Measurements from ENCODE around the gene KDM8. TPM values are rescaled to one million over a fixed set of nuclear protein-coding genes. Genes with fewer than 3 reads are reported as not detected.
"Not testable (repeated sequence)": the region's sequence is repeated elsewhere in the genome, so short reads cannot be mapped to it uniquely, and the experiment has no call there.

Gene KDM8
- total and polyA plus RNA-seq, 12 donors: 3.4 to 14.6 (median 8.5) TPM

DNA sequence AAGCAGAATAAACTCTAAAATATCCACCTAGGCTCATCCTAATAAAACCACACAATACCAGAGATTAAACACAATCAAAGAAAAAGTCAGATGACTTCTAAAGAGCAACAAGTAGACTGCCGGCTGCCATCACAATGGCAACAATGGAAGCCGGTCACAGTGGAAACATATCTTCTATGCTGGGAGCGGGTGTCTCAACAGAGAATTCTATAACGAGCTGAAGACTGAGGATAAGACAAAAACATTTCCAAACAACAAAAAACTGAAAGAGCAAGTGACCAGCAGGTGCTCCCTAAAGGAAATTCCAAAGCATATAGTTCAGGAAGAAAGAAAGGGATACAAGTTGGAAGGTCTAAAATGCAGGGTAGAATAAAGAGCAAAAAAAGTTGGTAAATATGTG lies 56.4 kb downstream of the KDM8 start:
- no peak overlapping the region for H3K4me3 ChIP-seq
- H3K36me3 ChIP-seq (replicated peaks in 1 of 2): peaks cover 0 to 23% of the 10 kb centered on the region in 2 donors
- peaks cover 7 to 41% of the 10 kb centered on the region in 2 donors for H3K4me1 ChIP-seq (replicated peaks in 1 of 2)
- H3K27ac ChIP-seq: no peak overlapping the region
- 71 to 91% (median 86%) methylated on average over 4 of the region's 4 CpGs for WGBS, 4 donors
- H3K9me3 ChIP-seq (replicated peaks in 1 of 3): no peaks in the 10 kb centered on the region
- no peaks in the 10 kb centered on the region for H3K27me3 ChIP-seq
- TF ChIP-seq, protein P1, sequence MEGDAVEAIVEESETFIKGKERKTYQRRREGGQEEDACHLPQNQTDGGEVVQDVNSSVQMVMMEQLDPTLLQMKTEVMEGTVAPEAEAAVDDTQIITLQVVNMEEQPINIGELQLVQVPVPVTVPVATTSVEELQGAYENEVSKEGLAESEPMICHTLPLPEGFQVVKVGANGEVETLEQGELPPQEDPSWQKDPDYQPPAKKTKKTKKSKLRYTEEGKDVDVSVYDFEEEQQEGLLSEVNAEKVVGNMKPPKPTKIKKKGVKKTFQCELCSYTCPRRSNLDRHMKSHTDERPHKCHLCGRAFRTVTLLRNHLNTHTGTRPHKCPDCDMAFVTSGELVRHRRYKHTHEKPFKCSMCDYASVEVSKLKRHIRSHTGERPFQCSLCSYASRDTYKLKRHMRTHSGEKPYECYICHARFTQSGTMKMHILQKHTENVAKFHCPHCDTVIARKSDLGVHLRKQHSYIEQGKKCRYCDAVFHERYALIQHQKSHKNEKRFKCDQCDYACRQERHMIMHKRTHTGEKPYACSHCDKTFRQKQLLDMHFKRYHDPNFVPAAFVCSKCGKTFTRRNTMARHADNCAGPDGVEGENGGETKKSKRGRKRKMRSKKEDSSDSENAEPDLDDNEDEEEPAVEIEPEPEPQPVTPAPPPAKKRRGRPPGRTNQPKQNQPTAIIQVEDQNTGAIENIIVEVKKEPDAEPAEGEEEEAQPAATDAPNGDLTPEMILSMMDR (IDR thresholded peaks at IDR 0.05): no peak
- TF ChIP-seq POLR2A (IDR thresholded peaks at IDR 0.05): no peak
- intact Hi-C loops (cut with DNase I): loop anchor here in 1 of 2 donors (5.0 kb wide), 1 partner anchor 58 kb away; no protein-coding TSS in a partner anchor
- DNase-seq: no peak

DNA sequence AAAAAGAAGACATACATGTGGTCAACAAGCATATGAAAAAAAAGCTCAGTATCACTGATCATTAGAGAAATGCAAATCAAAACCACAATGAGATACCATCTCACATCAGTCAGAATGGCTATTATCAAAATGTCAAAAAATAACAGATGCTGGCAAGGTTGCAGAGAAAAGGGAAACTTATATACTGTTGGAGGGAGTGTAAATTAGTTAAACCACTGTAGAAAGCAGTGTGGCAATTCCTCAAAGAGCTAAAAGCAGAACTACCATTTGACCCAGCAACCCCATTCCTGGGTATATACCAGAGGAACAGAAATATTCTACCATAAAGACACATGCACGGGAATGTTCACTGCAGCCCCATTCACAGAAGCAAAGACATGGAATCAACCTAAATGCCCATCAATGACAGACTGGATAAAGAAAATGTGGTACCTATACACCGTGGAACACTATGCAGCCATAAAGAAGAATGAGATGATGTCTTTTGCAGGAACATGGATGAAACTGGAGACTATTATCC lies 59.6 kb downstream of the KDM8 start:
- not testable (repeated sequence) for H3K4me3 ChIP-seq; DNase-seq; H3K36me3 ChIP-seq (replicated peaks in 1 of 2); H3K9me3 ChIP-seq (replicated peaks in 1 of 3); H3K27me3 ChIP-seq; H3K27ac ChIP-seq
- intact Hi-C loops (cut with DNase I): loop anchor here in 1 of 2 donors (5.0 kb wide), 1 partner anchor 54 kb away; no protein-coding TSS in a partner anchor
- 83 to 93% (median 89%) methylated on average over 2 of the region's 2 CpGs for WGBS, 4 donors
- peaks cover 7 to 39% of the 10 kb centered on the region in 2 donors for H3K4me1 ChIP-seq (replicated peaks in 1 of 2)

DNA sequence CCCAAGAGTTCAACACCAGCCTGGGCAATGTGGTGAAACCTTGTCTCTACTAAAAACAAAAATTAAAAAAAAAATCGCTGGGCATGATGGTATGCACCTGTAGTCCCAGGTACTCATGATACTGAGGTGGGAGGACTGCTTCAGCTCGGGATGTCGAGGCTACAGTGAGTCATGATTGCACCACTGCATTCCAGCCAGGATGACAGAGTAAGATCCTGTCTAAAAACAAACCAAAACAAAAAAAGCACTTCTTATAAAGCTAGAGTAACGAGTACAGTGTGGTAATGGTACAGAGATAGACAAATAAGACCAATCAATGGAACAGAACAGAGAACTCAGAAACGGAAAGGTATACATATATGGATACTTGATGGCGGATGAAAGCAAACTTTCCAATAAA lies 60.8 kb downstream of the KDM8 start:
- Histone ChIP-seq H3K27me3 (no peaks in the 10 kb centered on the region), H3K27ac (peak overlapping the region in 2 of 5 donors; percentile 21 to 25), H3K4me3 (no peak overlapping the region), H3K9me3 (replicated peaks in 1 of 3) (no peaks in the 10 kb centered on the region), H3K4me1 (replicated peaks in 1 of 2) (peaks cover 3 to 36% of the 10 kb centered on the region in 2 donors), H3K36me3 (replicated peaks in 1 of 2) (no peaks in the 10 kb centered on the region)
- no peak for TF ChIP-seq POLR2A (IDR thresholded peaks at IDR 0.05)
- TF ChIP-seq, protein P1 (IDR thresholded peaks at IDR 0.05): no peak
- DNase-seq: peak; percentile 20 to 83 (median 73)
- 52 to 62% (median 55%) methylated on average over 6 of the region's 6 CpGs for WGBS, 4 donors
- intact Hi-C loops (cut with DNase I): loop anchor here in 1 of 2 donors (5.0 kb wide), 1 partner anchor 53 kb away; no protein-coding TSS in a partner anchor

DNA sequence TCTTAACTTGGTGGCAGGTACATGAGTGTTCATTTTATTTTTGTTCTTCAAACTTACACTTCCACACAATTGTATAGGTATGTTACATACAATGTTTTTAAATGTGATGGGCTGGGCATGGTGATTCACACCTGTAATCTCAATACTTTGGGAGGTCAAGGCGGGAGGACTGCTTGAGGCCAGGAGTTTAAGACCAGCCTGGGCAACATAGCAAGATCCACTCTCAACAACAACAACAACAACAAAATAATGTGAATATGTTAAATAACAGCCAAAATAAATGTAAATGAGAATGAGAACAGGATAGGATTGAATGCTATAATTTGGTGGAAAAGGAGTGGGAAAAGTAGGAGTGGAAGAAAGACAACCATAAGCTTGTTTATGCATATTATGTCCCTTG lies 62.7 kb downstream of the KDM8 start:
- Histone ChIP-seq H3K36me3 (replicated peaks in 1 of 2) (no peaks in the 10 kb centered on the region), H3K27ac (no peak overlapping the region), H3K9me3 (replicated peaks in 1 of 3) (no peaks in the 10 kb centered on the region), H3K4me1 (replicated peaks in 1 of 2) (peaks cover 5 to 40% of the 10 kb centered on the region in 2 donors), H3K27me3 (no peaks in the 10 kb centered on the region), H3K4me3 (no peak overlapping the region)
- intact Hi-C loops (cut with DNase I): no loop called here
- WGBS, 4 donors: 87 to 98% (median 97%) methylated on average over 1 of the region's 1 CpG
- TF ChIP-seq POLR2A (IDR thresholded peaks at IDR 0.05): no peak
- TF ChIP-seq, protein P1 (IDR thresholded peaks at IDR 0.05): no peak
- DNase-seq: peak in 1 of 7 donors; percentile 4

Data from adrenal gland (tissue), 12 donors.